NCI-H82 treated with DMSO at 0.1 percent for 48 hours (cell line): ENCODE data around the gene MAP2.

Experiments
- DNase-seq: peaks from one replicate; lab custom pipeline; 2025; ENCODE audit not compliant: unreplicated experiment; lab: John Stamatoyannopoulos, UW

Gene MAP2, protein sequence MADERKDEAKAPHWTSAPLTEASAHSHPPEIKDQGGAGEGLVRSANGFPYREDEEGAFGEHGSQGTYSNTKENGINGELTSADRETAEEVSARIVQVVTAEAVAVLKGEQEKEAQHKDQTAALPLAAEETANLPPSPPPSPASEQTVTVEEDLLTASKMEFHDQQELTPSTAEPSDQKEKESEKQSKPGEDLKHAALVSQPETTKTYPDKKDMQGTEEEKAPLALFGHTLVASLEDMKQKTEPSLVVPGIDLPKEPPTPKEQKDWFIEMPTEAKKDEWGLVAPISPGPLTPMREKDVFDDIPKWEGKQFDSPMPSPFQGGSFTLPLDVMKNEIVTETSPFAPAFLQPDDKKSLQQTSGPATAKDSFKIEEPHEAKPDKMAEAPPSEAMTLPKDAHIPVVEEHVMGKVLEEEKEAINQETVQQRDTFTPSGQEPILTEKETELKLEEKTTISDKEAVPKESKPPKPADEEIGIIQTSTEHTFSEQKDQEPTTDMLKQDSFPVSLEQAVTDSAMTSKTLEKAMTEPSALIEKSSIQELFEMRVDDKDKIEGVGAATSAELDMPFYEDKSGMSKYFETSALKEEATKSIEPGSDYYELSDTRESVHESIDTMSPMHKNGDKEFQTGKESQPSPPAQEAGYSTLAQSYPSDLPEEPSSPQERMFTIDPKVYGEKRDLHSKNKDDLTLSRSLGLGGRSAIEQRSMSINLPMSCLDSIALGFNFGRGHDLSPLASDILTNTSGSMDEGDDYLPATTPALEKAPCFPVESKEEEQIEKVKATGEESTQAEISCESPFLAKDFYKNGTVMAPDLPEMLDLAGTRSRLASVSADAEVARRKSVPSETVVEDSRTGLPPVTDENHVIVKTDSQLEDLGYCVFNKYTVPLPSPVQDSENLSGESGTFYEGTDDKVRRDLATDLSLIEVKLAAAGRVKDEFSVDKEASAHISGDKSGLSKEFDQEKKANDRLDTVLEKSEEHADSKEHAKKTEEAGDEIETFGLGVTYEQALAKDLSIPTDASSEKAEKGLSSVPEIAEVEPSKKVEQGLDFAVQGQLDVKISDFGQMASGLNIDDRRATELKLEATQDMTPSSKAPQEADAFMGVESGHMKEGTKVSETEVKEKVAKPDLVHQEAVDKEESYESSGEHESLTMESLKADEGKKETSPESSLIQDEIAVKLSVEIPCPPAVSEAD (N-terminal part only)

DNA sequence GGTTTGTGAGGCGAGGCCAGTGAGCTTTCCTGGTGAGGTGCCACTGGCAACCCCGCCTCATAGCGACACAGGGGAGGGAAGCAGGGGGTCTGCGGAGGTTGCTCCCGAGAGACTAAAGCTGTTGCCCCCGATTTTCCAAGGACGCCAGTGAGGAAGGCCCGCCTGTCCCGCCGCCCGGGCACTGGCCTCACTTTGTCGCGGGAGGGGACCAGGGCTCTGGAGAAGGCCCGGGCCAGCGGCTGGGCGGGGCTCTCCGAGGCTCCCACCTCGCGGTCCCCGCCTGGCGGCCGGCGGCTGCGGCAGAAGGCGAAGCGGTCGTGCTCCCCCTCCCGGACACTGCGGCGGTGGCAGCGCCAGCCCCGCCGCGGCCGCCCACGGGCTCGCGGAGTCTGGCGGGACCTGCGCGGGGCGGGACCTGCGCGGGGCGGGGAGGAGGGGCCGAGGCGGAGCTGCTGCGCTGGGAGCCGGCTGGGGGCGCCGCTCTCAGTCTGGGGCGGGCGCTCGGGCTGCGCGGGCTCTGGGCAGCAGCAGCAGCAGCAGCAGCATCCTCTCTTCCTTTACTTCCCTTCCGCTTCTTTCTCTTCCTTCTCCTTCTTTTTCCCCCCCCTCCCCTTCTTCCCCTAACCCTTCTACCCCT is at the start of gene MAP2:
MAP2 (plus strand) TSS at position 486 of the 637 bp plus-strand sequence. CDS start 229,124 bp downstream, outside the sequence.
- DNase-seq: peak; percentile 39

DNA sequence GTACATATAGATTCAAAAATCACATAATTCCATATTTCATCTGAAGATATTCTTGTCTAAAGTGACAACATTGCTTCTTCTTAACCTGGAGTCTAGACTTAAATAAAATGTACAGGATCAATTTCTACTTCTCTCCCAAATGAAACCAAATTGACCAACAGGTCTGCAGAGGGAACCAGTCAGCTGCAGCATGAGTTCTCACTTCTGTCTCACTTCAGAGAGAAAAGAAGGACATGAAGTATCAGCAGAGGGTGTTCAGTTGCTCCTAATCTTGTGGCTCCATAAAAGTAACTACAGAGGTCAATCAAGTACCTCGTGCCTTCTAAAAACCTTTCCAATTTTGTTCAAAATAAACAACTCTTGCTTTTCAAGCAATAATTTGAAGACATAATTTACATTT is 47.2 kb upstream of the MAP2 start:
- DNase-seq: no peak

DNA sequence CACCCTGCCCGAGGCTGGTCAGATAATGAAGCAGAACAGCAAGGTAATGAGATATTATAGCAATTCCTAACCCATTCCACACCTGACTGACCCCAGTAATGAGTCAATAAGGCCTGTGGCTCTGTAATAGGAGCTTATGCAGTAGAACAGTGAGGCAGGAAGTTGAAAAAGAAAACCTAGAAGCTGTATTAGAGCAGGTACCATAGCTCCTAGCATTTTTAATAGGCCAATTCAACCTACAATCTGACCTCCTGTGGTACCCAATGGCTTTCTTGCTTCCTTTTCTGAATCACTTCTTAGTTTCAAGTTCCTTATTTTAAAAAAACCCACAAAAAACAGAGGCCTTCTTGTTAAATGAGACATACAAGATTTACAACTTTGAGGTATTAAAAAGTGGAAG is 43.6 kb upstream of the MAP2 start:
- DNase-seq: no peak

DNA sequence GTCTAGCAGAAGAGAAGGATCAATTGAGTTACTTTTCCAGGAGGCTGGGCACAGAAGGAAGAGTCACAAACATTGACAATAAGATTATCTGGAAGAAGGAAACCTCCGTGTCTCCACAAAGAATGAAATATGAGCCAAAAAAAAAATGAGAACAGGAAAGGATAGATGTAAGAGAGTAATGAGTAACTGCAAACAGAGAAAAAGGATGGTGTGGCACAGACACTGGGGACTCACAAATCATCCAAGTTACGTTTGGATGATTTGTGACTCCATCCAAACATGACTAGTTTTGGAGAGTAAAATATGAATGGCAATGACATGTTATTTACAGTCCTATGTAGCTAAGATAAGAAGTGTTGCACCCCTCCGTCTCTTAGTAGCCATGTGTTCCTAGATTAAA is 42.8 kb upstream of the MAP2 start:
- DNase-seq: no peak

DNA sequence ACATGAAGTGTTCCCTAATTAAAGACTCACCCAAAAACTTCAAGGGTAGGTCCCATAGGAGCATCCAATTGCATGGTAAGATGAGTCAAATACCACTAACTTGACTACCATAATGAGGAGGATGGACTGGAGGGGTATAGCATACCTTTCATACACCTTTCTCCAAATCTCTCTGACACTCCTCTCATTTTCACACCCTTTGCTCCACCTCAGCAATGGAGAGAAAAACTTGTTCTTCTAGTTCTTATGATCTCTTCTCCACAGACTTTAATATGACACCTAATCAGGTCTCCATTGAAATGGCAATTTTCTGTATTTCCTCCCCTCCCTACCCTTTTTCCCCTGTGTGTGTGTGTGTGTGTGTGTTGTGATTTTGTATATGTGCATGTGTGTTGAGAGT is 41.1 kb upstream of the MAP2 start:
- no peak for DNase-seq

DNA sequence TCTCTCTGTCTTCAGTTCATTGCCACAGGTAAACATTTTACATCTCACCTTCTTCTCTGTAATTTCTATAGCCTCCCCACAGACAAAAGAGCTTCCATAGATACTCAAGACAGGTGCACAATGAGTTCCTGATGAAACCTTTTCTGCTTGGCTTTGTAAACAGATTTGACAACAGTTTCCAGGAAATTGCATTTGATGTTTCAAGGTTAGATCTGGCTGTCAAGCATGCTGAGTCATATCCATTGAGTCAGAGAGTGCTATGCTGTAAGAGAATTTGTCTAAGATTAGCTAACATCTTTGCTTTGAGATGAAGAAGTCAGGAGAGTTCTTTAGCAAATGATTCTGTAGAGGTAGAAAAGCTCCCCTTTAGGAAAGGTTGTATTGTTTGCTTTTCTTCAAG is 40.6 kb upstream of the MAP2 start:
- no peak for DNase-seq

DNA sequence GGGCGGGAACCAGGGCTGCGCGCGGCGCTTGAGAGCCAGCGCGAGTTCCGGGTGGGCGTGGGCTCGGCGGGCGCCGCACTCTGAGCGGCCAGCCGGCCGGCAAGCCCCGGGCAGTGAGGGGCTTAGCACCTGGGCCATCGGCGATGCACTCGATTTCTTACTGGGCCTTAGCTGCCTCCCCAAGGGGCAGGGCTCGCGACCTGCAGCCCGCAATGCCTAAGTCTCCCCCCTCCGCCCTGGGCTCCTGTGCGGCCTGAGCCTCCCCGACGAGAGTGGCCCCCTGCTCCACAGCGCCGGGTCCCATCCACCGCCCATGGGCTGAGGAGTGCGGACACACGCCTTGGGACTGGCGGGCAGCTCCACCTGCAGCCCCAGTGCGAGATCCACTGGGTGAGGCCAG is 36.5 kb upstream of the MAP2 start:
- DNase-seq: no peak

DNA sequence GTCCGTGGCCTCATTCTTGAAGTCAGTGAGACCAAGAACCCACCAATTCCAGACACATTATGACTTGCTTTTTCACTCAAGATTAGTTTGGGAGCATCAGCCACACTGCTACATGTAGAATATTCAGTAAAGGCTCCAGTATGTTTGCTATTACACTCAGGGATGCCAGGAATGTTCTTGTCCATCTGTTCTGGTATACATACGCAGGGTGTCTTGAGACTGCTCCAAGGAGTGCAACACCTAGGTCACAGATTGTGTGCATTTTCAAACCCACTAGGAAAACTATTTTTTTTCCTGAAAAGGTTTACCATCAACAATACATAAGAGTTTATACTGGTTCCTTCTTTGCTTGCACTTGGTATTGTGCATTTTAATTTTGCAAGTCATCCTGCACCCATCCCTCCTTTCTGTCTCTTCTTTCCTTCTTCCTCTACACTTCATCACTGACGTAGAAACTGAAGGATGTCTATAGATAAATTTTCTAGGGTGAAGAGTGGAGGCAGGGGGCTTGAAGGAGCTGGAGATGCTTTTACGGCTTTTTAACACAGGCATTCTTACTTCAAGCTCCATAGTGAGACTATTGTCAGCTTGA is 35.3 kb upstream of the MAP2 start:
- no peak for DNase-seq

DNA sequence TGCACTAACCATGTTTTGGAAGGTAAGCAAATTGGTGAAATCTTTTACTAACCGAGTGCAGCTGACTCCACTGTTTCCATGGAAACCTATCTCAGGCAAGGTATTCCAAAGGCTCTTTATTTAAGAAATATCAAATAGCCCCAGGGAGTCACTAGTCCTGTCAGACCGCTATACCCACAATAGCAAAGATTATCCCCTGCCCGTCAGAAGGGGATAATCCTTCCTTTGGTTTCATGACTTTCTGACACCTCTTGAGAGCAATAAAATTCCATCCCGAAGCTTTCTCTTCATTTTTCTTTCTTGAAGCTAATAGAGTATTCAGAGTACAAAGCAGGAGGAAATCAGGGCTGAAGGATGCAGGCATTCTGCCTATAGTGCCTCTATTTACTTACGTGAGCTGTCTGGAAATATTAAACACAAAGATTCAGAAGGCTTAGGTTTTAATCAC is 34.7 kb upstream of the MAP2 start:
- no peak for DNase-seq

DNA sequence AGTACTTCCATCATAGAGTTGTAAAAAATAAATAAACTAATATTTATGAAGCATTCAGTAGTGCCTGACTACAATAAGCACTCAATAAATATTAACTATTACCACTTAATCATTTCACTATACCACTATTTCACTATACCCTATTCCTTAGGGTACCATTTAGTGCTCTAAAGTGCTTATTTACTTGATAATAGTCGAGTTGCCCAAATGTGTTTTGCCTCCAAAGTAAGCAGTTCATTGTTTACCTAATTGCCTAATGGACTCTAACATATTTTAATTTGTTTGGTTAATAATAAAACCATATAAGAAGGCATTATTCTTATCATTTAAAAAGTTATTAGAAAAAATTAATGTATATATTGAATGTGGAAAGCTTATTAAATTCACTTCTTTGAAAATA is 33.0 kb upstream of the MAP2 start:
- DNase-seq: no peak

DNA sequence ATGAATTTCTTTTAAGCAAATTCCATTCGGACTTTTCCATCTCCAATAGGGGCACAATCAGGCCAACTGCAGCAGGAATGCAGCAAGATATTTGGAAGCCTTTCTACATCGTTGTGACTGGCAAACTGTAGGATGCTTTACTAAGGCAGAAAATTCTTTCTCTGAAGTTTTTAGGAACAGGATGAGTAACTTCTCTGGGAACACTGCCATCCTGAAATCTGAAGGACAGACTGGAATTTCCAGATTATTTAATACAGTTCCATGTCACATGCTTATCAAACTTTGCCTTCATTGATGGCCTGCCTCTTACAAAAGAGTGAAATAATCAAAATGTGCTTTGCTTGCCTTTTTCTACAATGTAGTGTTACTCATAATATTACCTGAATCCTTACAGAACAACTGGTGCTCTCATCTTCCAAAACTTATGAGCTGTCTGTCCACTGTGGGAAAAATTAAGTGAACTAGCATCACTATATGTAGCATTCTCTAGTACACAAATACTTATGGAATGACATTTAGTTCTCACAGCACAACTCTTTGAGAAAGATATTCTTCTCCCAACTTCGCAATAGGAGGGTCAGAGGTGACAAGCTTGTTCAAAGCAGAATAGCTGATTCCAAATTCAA is 32.0 kb upstream of the MAP2 start:
- DNase-seq: no peak

DNA sequence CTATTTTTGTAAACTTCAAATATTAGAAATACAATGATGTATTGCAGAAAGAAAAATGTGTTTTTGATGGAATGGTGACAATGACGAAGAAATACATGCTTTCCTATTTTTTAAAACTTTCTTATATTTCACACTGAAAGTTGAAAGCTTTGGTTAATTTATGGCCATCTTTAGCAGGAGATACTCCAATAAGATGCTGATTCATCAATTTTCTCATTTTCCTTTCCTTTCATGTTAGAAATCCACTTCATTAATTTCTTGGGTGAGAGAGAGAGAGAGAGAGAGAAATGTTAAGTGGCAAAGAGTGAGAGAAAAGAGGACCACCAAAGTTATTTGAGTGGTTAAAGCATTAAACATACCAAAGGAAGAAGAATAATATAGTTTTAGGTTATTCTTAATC is 28.6 kb upstream of the MAP2 start:
- DNase-seq: no peak

DNA sequence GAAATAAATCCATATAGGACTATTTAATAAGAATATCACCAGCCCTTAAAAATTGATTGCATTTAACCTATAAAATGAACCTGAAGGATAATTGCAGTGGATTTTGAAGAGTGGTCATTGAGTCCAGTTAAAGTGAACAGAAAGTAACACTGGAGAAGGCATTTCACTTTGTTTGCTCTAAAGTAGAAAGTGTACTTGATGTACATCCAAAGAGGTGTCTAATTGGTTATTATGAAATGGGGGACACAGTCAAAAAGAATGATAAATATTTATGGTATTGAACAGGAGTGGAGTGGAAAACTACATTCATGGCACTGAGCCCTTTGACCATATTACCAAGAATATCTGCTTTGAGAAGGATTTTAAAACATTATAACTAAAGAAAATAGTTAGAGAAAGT is 28.2 kb upstream of the MAP2 start:
- DNase-seq: no peak

DNA sequence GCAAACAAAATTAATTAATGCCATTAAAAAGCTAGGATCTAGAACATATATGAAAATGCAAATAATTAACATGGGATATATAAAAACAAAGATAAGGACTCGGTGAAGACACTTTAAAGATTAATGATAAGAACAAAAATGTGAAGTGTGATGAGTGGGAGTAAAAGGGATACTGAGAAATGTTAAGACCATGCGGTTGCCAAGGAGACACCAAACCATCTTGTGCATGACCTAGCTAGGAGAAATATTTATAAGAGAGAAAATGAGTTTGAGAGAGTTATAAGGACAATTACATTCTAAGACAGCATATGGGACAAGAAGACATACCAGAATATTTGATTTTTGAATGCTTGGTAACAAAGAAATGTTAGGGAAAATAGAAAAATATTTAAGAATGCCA is 25.4 kb upstream of the MAP2 start:
- DNase-seq: no peak

DNA sequence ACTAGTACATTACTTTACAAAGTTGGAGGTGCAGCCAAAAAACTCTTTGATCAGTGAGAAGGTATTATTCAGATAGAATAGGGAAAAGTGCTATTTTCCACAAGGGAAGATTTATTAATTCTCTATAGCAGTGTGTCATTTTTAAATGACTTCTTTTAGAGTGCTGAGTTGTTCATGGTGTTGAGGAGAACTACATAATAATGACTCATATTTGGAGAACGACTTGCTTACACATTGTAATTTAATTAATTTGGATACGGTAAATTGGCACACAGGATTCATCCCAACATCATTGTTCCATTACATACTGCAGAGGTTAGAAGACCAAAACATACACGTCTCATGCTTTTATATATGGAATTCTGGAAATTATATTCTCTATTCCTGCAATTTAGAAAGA is 22.1 kb upstream of the MAP2 start:
- no peak for DNase-seq

DNA sequence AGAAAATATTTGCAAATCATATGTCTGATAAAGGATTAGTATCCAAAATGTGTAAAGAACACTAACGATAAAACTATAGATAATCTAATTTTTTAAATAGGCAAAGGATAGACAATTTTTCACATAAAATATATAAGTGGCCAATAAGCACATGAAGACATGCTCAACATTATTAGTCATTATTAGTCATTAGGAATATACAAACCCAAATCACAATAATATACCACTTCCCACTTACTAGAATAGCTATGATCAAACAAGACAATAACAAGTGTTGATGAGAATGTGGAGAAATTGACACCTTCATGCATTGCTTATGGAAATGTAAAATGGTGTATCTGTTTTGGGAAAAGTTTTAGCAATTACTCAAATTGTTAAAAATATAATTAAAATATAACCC is 12.6 kb upstream of the MAP2 start:
- DNase-seq: no peak

DNA sequence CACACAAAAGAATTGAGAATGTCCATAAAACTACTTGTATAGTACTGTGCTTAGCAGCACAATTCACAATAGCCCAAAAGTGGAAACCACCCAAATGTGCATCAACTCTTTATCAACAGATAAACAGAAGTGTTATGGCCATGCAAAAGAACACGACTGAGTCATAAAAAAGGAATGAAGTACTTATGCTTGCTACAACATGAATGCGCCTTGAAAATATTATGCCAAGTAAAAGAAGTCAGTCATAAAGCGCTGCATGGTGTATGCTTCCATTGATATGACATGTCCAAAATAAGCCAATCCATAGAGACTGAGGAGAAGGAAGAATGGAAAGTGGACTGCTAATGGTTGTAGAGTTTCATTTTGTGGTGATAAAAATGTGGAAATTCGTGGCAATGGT is 12.1 kb upstream of the MAP2 start:
- no peak for DNase-seq

DNA sequence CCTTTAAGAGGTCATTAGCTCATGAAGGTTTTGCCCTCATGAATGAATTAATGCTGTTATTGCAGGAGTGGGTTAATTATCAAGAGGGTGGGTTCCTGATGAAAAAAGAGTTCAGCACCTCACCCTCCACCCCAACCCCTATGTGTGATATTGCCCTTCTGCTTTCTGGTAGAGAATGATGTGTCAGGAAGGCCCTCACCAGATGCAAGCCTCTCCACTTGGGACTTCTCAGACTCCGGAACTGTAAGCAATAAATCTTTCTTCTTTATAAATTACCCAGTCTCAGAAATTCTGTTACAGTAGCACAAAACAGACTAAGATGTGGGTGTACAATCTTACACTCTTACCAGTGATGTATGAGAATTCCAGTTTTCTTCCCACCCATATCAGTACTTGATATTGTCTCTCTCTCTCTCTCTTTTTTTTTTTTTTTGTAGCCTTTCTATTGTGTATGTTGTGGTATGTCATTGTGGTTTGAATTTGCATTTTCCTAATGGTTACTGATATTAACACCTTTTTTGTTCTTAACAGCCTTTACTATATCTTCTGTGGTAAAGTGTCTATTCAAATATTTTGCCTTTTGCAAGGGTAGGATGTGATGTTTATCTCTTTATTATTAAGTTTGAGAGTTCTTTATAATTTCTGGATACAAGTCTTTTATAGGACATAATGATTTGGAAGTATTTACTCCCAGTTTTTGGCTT is 10.4 kb upstream of the MAP2 start:
- no peak for DNase-seq

DNA sequence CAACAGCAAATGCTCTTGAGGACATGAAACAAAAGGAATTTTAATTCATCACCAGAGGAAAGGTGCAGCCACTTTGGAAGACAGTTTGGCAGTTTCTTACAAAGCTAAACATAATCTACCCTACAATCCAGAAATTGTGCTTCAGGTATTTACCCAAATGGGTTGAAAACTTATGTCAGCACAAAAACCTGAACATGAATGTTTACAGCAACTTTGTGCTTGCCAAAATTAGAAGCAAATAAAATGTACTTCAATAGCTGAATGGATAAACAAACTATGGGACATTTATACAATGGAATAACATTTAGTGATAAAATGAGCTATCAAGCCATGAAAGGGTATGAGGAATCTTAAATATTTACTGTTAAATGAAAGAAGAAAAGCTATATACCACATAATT is 6.9 kb upstream of the MAP2 start:
- no peak for DNase-seq
